ENCODE results near the gene PSMB8.

DNA sequence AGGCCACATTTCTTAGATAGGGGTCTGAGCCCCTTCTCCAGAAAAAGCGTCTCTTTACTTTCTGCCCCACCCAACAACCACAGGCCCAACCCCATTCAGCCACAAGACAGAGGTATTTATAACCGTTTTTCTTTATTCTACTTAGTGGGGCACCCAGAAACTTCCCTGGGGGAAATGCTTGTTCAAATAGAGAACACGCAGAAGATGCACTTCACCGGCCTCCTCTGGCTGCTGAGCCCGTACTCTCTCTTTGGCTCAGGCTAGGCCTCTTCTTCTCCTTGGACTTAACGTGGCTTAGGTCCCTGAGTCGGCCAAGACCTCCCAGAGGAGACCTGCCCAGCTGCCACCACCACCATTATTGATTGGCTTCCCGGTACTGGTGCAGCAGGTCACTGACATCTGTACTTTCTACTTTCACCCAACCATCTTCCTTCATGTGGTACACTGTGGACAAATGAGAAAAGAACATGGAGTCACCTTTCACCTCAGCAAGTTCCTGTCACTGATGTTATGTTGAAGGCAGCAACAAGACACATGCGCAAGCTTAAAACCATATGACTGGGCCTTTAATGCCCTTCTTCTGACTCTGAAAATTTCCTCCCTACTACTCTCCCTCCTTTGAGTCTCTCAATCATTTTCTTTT is 3.1 kb downstream of the PSMB8 start:
- no peak for TF ChIP-seq POLR2A (IDR thresholded peaks at IDR 0.05)
- TF ChIP-seq CTCF (IDR thresholded peaks at IDR 0.05), result no peak

All from adrenal gland (tissue), 5 donors.